GM19372 (cell line): ENCODE results near the gene ALKBH4.
"Not testable (repeated sequence)": the region's sequence is repeated elsewhere in the genome, so short reads cannot be mapped to it uniquely, and the experiment has no call there.

Source experiments
- ATAC-seq: cut with Tn5 transposase; IDR thresholded peaks from one replicate; pipeline ENCODE4 v1.9.1; 2021; ENCODE audit warnings: mild to moderate bottlenecking, low read depth, moderate library complexity; ENCODE audit not compliant: unreplicated experiment

ALKBH4 gene

DNA sequence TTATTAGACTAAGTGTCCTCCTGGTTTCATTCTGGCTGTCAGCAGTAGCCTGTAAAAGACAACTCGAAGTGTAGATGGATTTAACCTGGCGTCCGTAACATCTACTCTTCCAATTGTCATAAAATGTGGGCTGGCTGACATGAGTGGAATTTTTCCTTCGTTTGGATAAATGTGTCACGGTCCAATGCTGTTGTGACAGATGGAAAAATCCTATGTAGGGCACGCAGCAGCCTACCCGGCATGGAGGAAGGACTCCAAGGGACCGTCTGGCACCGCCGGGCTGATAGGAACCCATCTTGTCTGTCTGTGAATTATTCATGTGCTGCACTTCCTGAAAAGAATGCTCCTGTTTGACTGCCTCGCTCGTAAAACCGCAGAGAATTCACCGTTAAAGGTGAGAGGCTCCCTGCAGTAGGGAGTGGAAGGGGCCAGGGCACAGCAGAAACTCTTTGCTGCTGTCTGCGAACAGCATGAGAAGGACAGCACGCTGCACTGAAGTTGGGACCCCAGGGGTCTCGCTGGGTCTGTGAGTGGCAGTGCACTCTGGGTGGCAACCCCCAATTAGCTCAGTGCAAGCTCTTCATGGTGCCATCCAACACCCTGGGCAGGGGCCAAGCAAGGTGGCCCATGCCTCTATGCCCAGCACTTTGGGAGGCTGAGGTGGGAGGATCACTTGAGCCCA, 32.9 kb downstream of the ALKBH4 start:
- no peak for ATAC-seq

DNA sequence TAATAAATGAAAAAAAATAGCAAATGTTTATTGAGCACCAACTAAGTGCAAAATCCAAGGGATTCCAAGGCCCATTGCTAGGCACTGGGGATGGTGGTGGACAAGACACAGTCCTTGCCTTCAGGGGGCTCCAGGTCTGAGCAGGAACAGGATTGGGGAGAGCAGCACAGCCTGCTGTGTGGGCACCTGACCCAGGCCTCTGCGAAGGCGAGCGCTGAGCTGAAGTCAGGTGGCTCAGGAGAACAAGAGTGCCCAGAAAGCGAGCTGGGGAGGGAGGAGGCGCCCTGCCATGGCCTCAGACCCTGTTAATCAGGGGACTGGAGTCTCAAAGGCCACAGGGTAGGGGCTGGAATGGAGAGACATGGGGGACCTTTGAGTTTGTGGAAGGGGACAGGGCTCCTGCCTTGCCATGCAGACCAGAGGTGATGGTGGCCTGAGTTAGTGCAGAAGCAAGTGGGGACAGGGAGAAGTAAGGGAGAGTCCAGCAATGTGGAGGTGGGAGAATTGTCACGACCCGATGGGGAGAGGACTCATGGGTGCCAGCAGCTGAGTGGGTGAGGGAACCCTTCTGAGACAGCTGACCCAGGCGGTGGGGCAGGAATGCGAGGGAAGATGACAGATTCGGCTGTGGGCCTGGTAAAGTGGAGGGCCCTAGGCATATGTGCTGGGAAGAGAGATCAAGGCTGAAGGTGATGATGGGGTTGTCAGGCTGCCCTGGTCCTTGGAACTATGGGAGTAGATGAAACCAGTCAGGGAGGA, 35.3 kb downstream of the ALKBH4 start:
- ATAC-seq: no peak

DNA sequence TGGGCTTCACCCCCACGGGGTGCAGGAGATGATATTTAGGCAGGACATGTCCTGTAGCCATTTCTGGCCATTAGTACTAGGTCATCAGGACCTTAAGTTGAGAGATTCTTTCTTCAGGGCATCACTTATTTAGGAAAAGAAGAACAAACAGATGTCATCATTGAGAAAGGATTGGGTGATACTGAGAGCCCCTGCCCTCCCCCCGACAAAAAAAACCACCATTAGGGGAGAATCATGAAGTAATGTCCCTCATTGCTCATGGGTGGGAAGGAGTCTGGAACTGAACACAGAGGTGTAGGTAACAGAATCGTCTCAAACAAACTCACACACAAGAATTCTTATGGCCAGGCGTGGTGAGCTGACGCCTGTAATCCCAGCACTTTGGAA, 37.7 kb downstream of the ALKBH4 start:
- no peak for ATAC-seq

DNA sequence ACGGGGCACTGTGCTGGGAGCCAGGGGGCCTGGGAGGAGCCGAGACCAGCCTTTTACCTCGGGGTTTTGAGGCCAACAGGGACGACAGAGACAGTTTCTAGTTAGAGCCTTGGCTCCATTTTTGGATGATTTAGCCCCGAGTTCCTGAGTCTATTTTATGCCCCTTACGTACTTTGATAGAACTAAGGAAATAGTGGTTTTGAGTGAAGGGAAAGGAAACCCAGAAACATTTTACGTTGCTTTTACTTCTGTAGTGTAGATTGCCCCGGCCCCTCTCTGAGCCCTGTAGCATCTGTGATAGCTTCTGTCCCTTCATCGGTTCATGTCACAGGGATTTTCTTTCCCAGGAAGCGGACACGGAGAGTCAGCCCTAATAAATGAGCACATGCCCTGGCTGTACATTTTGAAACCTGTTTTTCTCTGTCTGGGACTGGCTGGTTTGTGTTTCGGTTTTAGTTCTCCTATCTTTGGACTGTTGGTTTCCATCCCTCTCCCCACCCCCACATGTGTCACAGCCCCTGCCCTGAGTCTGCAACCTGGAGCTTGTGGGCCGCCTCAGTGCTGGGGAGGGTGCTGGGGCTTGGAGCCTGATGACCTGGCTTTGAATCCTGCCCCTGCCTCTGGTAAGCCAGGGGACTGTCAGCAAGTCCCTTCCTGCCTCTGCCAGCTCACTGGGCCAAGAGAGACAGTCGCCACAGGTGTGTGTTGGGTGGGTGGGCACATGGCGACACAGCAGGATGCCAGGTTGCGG, 38.2 kb downstream of the ALKBH4 start:
- peak; percentile 53 for ATAC-seq

DNA sequence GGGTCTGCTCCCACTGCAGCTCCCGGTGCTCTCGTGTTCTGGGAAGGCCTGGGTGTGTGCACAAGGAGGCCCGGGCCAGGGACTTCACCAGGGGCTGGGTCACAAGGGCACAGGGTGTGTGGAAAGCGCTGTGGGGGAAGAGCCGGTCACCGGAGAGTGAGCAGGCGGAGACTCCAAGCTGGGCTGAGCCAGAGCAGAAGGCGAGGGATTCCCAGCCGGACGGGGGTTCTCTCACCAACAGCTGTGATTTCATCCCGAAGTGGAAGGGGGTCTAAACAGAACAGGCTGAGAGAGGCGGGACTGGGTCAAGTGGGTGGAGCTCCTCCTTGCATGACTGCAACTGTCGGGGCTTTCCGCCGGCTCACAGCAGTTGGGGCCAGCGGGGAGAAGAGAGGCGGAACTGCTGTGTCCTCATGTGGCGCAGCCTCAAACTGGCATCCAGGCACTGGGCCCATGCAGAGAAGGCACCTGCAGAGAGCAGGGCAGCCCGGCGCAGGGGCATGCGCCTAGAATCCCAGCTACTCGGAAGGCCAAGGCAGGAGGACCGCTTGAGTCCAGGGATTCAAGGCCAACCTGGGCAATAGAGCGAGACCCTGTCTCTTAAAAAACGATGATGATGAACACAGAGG, 38.9 kb downstream of the ALKBH4 start:
- peak; percentile 54 for ATAC-seq

DNA sequence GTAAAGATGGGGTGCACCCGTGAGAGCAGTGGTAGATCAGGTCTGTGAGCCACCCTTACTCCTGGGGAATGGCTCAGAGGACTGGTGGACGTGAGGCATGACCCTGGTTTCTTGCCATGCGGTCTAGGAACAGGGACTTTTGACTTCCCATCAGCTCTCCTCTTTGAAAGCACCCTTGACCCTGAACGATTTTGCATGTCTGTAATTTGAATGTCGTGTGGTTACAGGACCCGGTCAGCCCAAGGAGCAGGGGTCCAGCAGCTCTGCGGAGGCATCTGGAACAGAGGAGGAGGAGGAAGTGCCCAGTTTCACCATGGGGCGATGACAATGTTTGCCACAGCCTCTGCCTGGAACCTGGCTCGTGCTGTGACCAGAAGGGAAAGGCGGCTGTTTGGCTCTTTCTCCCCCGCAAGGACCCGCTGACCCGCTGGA, 39.9 kb downstream of the ALKBH4 start:
- no peak for ATAC-seq

DNA sequence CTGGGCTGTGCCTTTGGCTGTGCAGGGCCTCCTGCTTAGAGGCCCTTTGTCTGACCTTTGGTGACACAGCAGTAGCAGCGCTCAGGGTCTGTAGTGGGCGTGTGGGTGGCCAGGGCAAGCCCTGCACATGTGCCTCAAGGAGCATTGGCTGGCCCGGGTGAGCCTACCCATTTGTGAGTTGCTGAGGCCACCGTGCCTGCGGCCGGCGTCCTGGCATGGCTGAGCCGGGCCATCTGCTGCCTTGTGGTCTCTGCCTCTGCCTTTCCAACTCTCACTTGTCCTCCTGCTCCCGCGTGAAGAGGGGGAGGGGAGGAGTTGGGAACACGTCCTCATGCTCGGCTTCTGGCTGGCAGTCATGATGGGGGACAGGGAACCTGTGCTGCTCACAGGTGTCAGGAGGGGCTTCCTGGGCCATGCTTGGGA, 40.5 kb downstream of the ALKBH4 start:
- ATAC-seq: no peak

DNA sequence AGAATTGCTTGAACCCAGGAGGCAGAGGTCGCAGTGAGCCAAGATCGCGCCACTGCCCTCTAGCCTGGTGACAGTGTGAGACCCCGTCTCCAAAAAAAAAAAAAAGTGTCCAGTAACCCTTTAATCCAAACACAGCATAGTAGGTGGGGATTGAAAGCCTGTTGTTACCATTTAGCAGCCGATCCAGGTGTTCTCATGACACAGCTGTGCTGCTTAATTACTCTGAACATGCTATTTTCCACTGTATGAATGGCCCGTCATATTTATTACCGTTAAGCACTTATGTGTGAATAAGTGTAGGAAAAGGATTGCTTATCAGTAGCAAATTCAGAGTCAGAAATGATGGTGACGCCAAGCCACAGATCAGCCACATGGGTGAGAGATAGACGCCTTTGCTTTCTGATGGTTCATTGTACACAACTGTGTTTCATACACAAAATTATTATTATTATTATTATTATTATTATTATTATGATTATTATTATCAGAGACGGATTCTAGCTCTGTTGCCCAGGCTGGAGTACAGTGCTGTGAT, 42.9 kb downstream of the ALKBH4 start:
- ATAC-seq: no peak

DNA sequence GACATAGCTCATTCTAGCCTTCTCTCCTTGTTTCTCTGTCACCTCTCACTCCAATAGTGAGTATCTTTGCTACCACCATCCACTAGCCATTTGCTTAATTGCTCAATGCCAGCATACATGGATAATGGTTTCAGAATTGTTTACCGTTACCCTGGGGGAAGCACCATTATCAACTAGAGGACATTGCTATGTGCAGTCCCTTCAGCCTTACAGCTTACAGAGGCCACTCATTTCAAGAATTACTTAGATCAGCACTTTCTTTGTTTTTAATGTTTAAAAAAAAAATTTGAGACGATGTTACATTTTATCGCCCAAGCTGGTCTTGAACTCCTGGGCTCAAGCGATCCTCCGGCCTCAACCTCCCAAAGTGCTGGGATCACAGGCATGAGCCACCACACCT, 46.1 kb downstream of the ALKBH4 start:
- no peak for ATAC-seq

DNA sequence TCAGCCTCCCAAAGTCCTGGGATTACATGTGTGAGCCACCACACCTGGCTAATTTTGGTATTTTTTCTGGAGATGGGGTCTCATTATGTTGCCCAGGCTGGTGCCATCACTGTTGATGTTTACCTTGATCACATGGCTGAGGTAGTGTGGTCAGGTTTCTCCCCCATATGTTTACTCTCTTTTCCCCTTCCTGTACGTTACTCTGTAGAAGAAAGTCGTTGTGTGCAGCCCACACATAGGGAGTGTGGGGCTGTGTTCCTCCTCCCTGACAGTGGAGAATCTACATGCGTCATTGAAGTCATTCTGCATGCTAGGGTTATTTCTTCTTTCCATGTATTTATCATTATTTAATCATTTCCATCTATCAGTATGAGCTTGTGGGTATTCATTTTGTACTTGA, 47.6 kb downstream of the ALKBH4 start:
- no peak for ATAC-seq

DNA sequence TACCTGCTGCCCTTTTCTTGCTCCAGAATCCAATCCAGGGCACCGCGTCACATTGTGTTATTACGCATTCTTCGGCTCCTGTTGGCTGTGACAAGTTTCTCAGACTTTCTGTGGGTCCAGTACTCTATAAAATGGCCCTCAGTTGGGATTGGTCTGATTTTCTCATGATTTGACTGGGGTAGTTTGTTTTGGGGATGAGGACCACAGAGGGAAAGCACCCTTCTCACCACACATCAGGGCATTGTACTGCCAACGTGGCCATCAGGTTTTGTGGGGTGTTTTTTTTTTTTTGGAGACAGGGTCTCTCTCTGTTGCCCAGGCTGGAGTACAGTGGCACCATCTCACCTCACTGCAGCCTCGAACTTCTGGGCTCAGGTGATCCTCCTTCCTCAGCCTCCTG, 48.3 kb downstream of the ALKBH4 start:
- ATAC-seq: no peak

DNA sequence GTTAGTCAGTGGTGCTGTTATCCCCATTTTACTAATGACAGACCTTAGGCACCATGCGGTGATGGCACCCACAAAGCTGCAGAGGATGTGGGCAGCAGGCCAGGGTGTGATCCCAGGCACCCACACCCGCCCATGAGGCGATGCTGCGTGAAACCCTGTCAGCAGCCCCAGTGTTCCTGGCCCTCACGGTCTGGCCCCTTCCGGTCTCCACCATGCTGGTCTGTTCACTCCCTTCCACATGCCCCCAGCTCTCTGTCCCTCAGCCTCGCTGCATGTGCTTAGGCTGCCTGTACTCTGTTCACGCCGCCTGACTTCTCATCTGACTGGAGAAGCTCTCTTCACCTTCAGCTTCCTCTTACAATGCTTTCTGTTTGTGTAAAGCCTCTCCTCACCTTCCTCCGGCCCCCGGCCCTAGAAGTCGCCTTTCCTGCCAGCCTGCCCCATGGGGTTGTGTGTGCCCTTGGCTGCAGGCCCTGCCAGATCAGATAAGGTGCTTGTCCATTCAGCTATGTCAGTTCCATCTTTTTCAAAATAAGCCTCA, 48.9 kb downstream of the ALKBH4 start:
- ATAC-seq: no peak

DNA sequence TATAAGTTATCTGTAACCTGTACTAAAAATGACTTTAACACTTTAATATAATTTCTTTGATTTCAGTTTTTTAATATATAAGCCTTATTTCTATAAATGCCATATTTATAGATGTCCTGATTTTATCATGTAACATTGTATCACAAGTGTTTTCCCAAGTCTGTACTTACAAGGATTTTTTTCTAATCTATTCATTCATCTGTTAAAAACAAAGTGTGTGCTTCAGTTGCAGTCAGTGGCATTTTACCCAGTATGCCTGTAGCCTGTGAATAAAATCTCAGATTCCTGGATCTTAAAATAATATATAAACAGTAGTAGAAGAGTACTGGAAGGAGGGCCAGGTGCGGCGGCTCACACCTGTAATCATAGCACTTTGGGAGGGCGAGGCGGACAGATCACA, 51.1 kb downstream of the ALKBH4 start:
- no peak for ATAC-seq

DNA sequence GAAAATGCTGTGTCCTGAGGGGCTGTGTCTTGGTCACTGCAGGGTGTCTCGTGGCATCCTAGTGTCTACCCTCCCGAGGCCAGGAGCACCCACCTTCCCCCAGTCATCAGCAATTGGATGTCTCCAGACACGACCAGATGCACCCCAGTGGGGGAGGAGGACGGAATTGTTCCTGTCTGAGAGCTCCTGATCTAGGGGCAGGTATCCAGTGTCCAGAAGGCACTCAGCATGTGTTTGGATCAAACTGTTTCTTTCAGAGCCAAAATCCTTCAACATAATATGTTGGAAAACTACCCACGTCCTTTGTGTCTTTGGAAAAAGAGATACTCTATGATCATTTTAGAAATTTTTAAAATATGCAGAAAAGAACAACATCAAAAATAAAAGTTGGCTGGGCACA, 51.6 kb downstream of the ALKBH4 start:
- ATAC-seq: no peak

DNA sequence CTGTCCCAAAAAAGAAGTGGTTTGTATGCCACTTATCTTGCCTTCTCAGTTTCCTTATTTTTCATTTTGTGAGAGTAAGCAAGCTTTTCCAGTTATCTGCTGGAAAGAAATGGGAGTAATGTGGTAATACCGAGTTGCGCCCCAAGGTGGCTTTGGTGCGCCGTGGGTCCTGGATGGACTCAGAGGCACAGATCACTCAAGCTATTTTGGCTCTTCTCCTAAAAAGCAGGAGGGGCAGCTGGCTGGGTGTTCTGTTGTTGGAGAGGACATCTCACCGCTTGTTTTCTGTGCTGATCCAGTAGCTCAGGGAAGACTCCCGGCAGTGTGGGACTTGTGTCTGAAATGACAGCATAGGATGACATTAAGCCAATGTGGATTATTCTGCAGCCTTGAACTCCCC, 52.1 kb downstream of the ALKBH4 start:
- ATAC-seq: no peak

DNA sequence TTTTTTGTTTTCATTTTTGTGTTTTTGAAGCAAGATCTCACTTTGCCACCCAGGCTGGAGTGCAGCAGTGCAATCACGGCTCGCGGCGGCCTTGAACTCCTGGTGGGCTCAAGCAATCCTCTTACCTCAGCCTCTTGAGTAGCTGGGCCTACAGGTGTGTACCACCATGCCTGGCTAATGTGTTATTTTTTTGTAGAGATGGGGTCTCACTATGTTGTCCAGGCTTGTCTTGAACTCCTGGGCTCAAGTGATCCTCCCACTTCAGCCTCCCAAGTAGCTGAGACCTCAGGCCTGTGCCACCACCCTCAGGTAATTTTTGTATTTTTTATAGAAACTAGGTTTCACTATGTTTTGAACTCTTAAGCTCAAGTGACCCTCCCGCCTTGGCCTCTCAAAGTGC, 53.7 kb downstream of the ALKBH4 start:
- no peak for ATAC-seq

DNA sequence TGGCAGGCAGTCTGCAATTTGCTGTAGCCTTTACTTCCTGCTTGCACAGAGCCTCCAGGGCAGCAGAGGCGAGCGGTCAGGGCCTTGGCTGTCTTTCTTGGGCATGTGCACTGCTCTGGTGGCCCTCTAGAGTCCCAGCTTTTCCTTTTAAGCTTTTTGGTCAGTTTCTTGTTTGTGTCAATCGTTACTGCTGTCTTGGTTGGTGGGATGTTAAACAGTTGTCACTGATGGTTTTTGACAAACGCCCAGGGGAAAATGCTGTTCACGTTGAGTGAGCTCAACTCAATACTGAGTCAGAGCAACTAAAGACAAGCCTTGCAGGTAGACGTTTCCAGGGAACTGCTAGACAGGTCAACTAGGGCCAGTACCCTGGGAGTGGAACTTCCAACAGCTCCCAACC, 54.5 kb downstream of the ALKBH4 start:
- no peak for ATAC-seq

DNA sequence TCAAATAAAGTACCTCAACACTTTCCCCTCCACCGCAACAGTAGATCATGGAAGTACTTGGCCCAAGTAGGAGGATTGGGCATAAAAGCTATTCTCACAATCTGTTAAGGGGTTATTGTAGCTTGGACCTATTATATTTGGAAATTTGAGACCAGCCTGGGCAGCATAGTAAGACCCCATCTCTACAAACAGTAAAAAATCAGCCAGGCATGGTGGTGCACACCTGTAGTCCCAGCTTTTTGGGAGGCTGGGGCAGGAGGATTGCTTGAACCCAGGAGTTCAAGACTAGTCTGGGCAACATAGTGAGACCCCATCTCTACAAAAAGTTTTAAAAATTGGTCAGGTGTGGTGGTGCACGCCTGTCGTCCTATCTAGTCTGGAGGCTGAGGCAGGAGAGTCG, 55.3 kb downstream of the ALKBH4 start:
- ATAC-seq: no peak

DNA sequence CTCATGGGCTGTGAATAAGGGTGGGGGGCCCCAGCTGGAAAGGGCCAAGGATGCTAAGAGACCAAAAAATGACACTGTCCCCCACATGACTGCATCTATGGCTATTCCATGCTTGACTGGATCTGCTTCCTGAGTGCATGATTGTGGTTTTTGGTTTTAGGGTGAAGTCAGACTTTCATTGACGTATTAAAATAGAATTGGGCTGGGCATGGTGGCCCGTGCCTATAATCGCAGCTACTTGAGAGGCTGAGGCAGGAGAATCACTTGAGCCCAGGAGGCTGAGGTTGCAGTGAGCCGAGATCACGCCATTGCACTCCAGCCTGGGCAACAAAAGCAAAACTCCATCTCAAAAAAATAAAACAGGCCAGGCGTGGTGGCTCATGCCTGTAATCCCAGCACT, 56.1 kb downstream of the ALKBH4 start:
- ATAC-seq: not testable (repeated sequence)

DNA sequence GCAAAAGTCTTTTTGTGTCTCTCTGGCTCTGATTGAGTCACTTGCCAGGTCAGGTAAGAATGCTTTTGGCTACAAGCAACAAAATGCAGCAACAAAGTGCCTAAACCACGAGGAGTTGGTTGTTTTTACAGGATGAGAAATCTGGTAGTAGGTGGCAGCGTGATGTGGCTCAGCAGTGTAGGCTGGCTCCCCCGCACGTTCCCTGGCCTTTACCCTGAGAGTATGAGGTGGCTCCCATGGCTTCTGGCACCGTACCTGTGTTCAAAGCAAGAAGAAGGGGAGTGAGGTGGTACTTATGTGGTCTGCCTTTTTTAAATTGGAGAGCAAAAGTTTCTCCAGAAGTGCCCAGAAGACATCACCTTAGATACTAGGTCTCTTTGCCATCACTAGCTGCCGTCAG, 56.8 kb downstream of the ALKBH4 start:
- no peak for ATAC-seq
